Nephron progenitor cell (in vitro differentiated cells): Measurements from ENCODE around the gene ILK.
A peak's percentile ranks its signal among the peaks of the same experiment; 100 is the strongest.

ENCODE experiments used
- DNase-seq: peaks from one replicate; pipeline ENCODE4 v3.0.0; 2021
- H3K27ac Mint-ChIP-seq: 2 replicates; pipeline ENCODE4 v1.8.0; 2021; ENCODE audit warnings: mild to moderate bottlenecking, moderate library complexity, mixed read lengths
- H3K27me3 Mint-ChIP-seq: 2 replicates; pipeline ENCODE4 v1.8.0; 2021; ENCODE audit warnings: mild to moderate bottlenecking, low read depth, mixed read lengths; ENCODE audit not compliant: poor library complexity
- H3K36me3 Mint-ChIP-seq: 2 replicates; pipeline ENCODE4 v1.8.0; 2021; ENCODE audit warnings: low read depth, mixed read lengths
- H3K4me1 Mint-ChIP-seq: 2 replicates; pipeline ENCODE4 v1.8.0; 2021; ENCODE audit warnings: mixed read lengths
- H3K4me3 Mint-ChIP-seq: 2 replicates; pipeline ENCODE4 v1.8.0; 2021; ENCODE audit warnings: mild to moderate bottlenecking, moderate library complexity, mixed read lengths
- H3K9me3 Mint-ChIP-seq: 2 replicates; pipeline ENCODE4 v1.8.0; 2021; ENCODE audit warnings: mild to moderate bottlenecking, moderate library complexity, mixed read lengths
- TF ChIP-seq, protein P1 (sequence below): fragments of 200-600 bp; sonication (generic); IDR thresholded peaks from 2 replicates; pipeline ENCODE4 v1.5.0; 2021; ENCODE audit warnings: antibody characterized with exemption

ILK gene

DNA sequence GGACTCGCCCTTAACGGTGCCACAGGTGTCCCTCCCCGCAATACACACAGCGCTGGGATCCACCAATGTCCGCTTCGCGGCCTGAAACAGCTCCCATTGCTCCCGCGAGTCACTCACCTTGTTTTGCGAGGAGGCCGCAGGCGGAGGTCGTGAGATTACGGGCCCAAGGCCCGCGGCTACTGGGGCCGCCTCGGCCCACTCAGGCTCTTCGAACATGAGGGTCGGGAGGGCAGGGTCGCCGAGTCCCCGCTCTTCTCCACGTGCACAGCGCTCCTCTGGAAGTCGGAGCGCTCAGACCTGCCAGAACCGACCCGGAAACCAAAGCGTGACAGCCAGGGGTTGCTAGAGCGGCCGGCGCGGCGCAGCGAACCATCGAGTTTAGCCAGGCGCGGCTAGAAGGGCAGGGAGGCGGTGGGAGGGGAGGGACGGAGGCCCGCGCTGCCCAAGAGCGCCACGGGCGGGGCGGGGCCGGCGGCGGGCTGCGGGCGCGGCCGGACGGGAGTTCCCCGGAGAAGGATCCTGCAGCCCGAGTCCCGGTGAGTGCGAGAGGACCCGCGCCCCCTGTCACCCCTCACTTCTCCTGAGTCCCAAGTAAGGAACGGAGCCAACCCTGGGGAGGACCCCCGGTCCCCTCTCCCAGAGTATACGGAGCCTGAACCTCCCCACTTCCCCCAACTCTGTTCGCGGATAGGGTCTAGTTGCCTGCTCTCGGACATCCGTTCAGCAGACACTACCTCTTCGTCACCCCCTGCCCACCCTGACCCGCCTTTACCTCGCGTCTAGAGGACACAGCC is at the start of gene ILK, which contains the start of gene RRP8:
Gene ILK, plus strand, starts transcription at position 488 of the 794 bp plus-strand sequence. CDS start 498 bp downstream, outside the sequence.
Gene RRP8, minus strand, starts transcription at position 330 of the 794 bp plus-strand sequence. Its CDS starts 114 bp downstream, at position 216.
- peak; percentile 91 for DNase-seq
- H3K27ac Mint-ChIP-seq = no peak within 1 kb of the TSS
- TF ChIP-seq, protein P1, sequence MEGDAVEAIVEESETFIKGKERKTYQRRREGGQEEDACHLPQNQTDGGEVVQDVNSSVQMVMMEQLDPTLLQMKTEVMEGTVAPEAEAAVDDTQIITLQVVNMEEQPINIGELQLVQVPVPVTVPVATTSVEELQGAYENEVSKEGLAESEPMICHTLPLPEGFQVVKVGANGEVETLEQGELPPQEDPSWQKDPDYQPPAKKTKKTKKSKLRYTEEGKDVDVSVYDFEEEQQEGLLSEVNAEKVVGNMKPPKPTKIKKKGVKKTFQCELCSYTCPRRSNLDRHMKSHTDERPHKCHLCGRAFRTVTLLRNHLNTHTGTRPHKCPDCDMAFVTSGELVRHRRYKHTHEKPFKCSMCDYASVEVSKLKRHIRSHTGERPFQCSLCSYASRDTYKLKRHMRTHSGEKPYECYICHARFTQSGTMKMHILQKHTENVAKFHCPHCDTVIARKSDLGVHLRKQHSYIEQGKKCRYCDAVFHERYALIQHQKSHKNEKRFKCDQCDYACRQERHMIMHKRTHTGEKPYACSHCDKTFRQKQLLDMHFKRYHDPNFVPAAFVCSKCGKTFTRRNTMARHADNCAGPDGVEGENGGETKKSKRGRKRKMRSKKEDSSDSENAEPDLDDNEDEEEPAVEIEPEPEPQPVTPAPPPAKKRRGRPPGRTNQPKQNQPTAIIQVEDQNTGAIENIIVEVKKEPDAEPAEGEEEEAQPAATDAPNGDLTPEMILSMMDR = no peak
- no peaks in the 10 kb centered on the region for H3K9me3 Mint-ChIP-seq
- H3K4me1 Mint-ChIP-seq = no peaks in the 10 kb centered on the region
- peaks cover 5% of the 10 kb centered on the region for H3K27me3 Mint-ChIP-seq
- peaks cover 34% of the 10 kb centered on the region for H3K36me3 Mint-ChIP-seq
- no peak within 1 kb of the TSS for H3K4me3 Mint-ChIP-seq

DNA sequence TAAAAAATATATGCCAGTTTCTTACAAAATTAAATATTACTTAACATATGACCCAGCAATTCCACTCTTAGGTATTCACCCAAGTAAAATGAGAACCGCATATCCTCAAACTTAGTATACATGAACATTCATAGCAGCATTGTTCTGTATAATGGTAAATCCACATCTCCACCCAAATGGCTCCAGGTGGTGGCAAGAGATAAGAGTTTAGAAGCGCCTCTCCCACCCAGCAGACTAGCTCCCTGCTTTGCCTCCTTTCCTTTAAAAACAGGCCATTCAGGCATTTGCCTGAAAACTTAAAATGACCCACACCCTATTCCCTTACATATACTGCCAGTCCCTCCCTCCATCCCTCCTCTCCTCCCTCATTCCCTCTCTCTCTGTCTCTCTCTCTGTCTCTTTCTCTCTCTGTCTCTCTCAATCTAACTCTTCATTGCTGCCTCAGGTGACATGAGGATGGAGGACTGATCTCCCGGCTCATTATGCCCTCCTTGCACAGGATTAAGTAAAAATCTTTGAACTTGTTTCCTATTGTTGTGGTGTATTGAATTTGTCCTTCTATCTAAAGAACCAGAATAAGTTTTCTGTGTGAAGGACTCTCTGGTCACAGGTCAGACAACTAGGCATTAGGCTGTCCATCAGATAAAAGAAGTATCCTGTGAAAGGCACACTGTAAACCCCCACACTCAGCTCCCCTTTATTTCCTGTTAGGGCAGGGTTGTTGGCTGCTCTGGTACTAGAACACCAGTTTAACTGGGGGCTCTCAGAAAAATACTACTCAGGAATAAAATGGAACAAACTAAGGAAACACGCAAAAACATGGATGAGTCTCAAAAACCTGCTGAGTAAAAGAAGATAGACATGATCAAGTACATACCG is 48.5 kb upstream of the ILK start:
- no peak overlapping the region for H3K4me3 Mint-ChIP-seq
- no peak for DNase-seq
- H3K27ac Mint-ChIP-seq = no peak overlapping the region
- no peaks in the 10 kb centered on the region for H3K36me3 Mint-ChIP-seq
- TF ChIP-seq, protein P1 = no peak
- peaks cover 8% of the 10 kb centered on the region for H3K27me3 Mint-ChIP-seq
- no peaks in the 10 kb centered on the region for H3K9me3 Mint-ChIP-seq
- H3K4me1 Mint-ChIP-seq = no peaks in the 10 kb centered on the region

DNA sequence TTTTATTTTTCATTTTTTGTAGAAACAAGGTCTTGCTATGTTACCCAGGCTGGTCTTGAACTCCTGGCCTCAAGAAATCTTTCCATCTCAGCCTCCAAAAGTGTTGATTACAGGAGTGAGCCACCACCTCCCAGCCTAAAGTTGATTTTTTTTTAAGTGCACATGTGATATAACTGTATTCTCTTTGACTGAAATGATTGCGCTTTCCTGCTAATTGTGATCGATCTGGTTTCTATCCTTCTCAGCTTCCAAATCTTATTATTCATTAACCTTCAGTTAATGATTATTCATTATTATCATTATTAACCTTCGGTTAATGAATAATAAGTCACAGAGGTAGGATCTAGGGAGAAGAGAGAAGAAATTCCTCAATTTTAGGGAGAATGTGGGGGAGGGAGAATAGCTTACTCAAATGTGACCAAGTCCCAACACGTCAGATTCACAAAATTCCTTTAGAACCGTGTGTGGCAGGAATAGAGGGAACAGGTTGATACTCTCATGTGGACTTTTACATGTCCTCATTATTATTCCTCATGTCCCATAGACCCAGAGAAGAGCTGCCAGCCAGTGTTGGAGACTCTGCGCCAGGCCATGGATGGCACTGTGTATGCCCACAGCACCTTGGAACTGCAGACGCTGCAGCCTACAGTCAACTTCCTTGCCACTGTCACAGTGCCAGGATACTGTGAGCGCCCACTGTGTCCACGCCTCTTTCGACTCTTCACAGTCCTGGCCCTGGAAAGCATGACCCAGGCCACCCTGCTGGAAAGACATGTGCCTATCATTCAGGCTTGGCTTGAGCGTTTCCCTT is 47.2 kb upstream of the ILK start:
- TF ChIP-seq, protein P1 = no peak
- Mint-ChIP-seq H3K4me1 (no peaks in the 10 kb centered on the region), H3K27ac (no peak overlapping the region), H3K9me3 (no peaks in the 10 kb centered on the region), H3K36me3 (no peaks in the 10 kb centered on the region), H3K4me3 (no peak overlapping the region), H3K27me3 (peaks cover 6% of the 10 kb centered on the region)
- no peak for DNase-seq

DNA sequence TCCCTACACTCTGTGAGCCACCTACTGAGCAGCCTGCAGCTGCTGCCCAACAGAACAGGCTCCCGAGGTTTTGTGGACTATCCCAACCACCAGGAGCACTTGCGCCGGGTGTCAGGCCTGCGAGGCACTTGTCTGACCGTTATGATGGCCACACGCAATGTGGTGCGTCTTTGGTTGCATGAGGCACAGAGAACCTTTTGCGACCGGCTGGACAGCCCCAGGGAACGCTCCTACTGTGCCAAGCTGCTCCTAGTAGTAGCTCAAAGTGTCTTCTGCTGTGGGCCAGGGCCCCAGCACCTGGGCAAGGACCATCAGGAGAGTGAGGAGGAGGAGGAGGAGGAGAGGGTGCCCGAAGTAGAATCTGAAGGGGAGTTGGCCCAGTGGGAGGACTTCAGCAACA is 46.5 kb upstream of the ILK start:
- no peak for DNase-seq
- H3K27ac Mint-ChIP-seq = no peak overlapping the region
- no peaks in the 10 kb centered on the region for H3K36me3 Mint-ChIP-seq
- peaks cover 3% of the 10 kb centered on the region for H3K27me3 Mint-ChIP-seq
- H3K9me3 Mint-ChIP-seq = no peaks in the 10 kb centered on the region
- no peak overlapping the region for H3K4me3 Mint-ChIP-seq
- no peaks in the 10 kb centered on the region for H3K4me1 Mint-ChIP-seq
- TF ChIP-seq, protein P1 = no peak

GRCh38 chr11:6557761-6558674 is 45.6 kb upstream of the ILK start:
- H3K4me3 Mint-ChIP-seq = no peak overlapping the region
- DNase-seq = no peak
- H3K36me3 Mint-ChIP-seq = no peaks in the 10 kb centered on the region
- H3K27ac Mint-ChIP-seq = no peak overlapping the region
- no peaks in the 10 kb centered on the region for H3K9me3 Mint-ChIP-seq
- TF ChIP-seq, protein P1 = no peak
- no peaks in the 10 kb centered on the region for H3K4me1 Mint-ChIP-seq
- peaks cover 3% of the 10 kb centered on the region for H3K27me3 Mint-ChIP-seq
